Bronchial epithelial cell (primary cell): Measurements from ENCODE around the gene STARD10. TPM values are rescaled to one million over a fixed set of nuclear protein-coding genes. Genes with fewer than 3 reads are reported as not detected.

Source experiments
- DNase-seq: peaks from one replicate; pipeline ENCODE4 v3.0.0-alpha.2; 2010; ENCODE audit warnings: low read depth
- FAIRE-seq: peaks from 2 replicates; lab custom pipeline; 2011; peaks lifted over from hg19 to GRCh38; lab: Jason Lieb, UNC
- H3K27me3 ChIP-seq: 2 replicates; pipeline ENCODE4 v1.5.1; 2011; ENCODE audit warnings: low read length; ENCODE audit not compliant: control insufficient read depth, insufficient read depth
- H3K36me3 ChIP-seq: 2 replicates; pipeline ENCODE4 v1.5.1; 2011; ENCODE audit warnings: low read length; ENCODE audit not compliant: control insufficient read depth, insufficient read depth
- H3K4me3 ChIP-seq: 2 replicates; pipeline ENCODE4 v1.5.1; 2011; ENCODE audit warnings: mild to moderate bottlenecking, low read depth, low read length, control low read depth
- total RNA-seq: library from RNA; depleted of rRNA; stranded (reverse); fragments of >200 nt; gene quantifications from 2 replicates; pipeline ENCODE4 v1.2.1, GENCODE V29; 2014
- TF ChIP-seq, protein P1 (sequence below): IDR thresholded peaks from 2 replicates; pipeline ENCODE4 v1.5.1; 2011; ENCODE audit warnings: mild to moderate bottlenecking, moderate library complexity, low read length, control low read depth, inconsistent platforms; ENCODE audit not compliant: insufficient read depth, severe bottlenecking

The STARD10 gene
- total RNA-seq, 1 donor from 2014 or later, result 118 TPM

- TF ChIP-seq, protein P1, sequence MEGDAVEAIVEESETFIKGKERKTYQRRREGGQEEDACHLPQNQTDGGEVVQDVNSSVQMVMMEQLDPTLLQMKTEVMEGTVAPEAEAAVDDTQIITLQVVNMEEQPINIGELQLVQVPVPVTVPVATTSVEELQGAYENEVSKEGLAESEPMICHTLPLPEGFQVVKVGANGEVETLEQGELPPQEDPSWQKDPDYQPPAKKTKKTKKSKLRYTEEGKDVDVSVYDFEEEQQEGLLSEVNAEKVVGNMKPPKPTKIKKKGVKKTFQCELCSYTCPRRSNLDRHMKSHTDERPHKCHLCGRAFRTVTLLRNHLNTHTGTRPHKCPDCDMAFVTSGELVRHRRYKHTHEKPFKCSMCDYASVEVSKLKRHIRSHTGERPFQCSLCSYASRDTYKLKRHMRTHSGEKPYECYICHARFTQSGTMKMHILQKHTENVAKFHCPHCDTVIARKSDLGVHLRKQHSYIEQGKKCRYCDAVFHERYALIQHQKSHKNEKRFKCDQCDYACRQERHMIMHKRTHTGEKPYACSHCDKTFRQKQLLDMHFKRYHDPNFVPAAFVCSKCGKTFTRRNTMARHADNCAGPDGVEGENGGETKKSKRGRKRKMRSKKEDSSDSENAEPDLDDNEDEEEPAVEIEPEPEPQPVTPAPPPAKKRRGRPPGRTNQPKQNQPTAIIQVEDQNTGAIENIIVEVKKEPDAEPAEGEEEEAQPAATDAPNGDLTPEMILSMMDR, result no peak
- Histone ChIP-seq H3K36me3 (no peaks in the 10 kb centered on the region), H3K4me3 (no peak overlapping the region), H3K27me3 (no peaks in the 10 kb centered on the region)
- DNase-seq, result no peak
- FAIRE-seq, result no peak
Measured at GRCh38 chr11:72745925-72746550, 47.8 kb downstream of the STARD10 start.

DNA sequence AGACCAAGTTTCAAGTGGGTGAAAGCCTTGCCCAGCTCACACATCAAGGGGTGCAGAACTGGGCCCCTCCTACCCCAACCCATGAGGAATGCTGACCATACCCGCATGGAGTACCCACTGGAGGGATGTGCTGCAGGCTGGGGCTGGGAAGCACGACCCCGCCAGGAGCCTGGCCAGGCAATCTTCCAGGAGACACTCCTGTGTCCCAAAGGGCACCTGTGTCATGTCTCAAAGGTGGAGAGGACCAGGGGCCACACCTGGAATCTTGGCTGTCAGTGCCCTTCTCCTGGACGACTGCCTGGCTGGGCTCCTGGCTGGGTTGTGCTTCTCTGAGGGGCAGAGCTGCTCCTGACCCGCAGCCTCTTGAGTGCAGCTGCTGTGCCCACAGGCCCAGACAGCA is 48.3 kb downstream of the STARD10 start:
- DNase-seq (no peak), FAIRE-seq (no peak)
- Histone ChIP-seq H3K36me3 (no peaks in the 10 kb centered on the region), H3K4me3 (no peak overlapping the region), H3K27me3 (no peaks in the 10 kb centered on the region)
- TF ChIP-seq, protein P1, result no peak

- no peak for FAIRE-seq
- Histone ChIP-seq H3K27me3 (no peaks in the 10 kb centered on the region), H3K36me3 (no peaks in the 10 kb centered on the region), H3K4me3 (no peak overlapping the region)
- DNase-seq, result no peak
- TF ChIP-seq, protein P1, result no peak
Measured at GRCh38 chr11:72744474-72744873, 49.4 kb downstream of the STARD10 start.

DNA sequence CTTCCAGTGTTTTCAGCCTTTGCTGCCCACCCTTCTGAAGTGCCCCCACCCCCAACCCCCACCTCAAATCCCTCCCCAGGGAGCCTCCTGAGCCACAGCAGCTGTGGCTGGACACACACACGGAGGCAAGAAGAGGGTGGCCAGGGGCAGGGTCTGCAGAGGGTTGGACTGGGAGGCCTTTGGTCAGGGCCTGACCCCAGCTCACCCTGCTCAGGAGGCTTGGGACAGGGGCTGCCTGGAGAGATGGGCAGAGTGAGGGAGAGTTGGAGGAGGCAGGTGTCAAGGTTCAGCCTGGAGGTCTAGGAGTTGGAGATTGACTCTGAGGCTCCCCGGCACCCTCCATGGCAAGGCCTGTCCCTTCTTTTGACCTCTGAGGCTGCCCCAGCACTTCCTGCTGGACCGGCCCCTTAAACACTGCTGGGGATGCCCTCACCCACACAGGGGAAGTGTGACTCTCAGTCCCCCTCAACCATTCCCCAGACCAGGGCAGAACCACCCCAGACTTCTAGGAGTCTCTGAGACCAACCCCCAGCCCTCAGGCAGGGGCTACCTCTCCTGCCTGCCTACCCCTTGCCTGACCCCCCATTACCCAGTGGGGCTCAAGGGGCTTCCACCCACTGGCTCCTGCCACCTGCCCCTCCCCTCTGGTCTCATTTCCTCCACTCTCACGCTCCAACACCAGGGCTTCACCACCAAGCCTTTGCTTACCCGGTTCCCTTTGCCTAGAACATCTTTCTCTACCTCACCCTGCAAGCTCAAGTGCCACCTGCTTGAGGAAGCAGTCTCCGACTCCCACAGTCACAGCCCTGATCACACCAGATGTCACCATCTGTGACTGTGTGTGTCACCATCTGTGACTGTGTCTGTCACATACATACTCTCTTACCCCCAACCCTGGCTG is 50.3 kb downstream of the STARD10 start:
- Histone ChIP-seq H3K27me3 (no peaks in the 10 kb centered on the region), H3K4me3 (no peak overlapping the region), H3K36me3 (no peaks in the 10 kb centered on the region)
- TF ChIP-seq, protein P1, result no peak
- DNase-seq, result no peak
- no peak for FAIRE-seq

GRCh38 chr11:72742513-72743320 is 51.1 kb downstream of the STARD10 start:
- Histone ChIP-seq H3K36me3 (no peaks in the 10 kb centered on the region), H3K27me3 (no peaks in the 10 kb centered on the region), H3K4me3 (no peak overlapping the region)
- no peak for DNase-seq
- TF ChIP-seq, protein P1, result no peak
- no peak for FAIRE-seq
